ENCODE results near the gene FAM107B.

The FAM107B gene

GRCh38 chr10:14550471-14550981 lies 224.2 kb downstream of the FAM107B start:
- DNase-seq = no peak

GRCh38 chr10:14549496-14549895 lies 225.2 kb downstream of the FAM107B start:
- DNase-seq = no peak

DNA sequence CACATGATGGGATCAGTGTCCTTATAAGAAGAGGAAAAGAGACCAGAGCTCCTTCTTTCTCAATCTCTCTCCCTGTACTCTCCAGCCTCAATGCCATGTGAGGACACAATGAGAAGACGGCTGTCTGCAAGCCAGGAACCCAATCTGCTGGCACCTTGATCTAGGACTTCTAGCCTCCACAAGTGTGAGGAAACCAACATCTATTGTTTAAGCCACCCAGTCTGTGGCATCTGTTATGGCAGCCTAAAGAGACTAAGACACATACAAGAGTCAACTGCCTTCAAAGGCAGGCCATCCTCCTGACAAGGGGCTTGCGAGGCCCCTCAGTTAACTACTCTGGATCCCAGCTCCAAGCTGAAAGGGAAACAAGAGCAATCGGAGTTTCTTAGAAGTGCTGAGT lies 225.7 kb downstream of the FAM107B start:
- DNase-seq = no peak

DNA sequence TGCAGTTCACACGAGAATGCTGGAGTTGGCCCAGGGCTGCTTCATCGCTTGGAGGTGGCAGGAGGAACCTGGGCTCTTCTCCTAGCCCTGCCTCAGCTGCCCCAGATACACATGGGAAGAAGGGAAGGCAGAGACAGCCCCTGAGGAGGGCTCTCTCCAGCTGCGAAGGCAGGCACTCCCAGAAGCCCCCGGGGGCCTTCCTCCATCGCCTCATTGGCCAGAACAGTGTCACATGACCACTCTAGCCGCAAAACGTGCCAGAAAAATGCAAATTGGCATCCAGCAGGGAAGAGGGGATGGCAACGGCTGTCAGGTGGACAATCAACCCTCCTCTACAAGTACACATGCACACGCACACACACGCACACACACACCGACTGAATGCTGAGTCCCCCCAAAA lies 226.2 kb downstream of the FAM107B start:
- no peak for DNase-seq

DNA sequence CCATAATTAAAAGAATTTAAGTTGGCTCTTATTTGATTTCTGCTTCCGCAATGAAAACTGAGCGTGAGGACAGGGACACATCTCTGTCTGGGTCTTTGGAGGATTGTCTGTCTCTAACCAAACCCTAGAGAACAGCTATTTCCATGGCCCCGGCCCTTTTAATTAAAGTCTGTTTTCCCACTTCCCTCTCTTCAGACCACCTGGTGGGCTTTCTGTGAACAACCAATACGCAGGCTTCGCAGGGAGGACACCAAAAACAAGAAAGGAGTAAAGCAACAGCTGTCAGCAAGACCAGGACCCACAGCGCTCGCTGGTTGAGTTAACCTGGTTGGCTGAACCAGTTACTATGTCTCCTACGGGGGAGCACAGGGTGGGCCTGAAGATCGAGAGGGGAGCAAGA lies 226.9 kb downstream of the FAM107B start:
- DNase-seq = no peak

DNA sequence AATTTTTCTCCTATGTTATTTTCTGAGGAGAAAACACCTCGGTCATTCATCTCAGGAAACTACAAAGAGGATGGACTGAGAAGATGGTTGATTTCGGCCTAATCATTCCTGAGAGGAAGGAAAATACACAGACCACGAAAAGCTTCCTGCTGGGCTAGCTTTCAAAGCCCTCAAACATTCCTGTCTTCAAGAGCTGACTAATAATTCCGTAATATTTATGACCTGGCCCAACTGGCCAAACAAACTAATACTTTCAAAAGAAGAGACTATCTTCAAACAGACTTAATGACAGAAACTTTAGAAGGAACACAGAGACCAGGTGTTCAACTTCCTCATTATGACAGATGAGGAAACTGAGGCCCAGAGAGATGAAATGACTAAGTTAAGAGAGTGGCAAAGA lies 228.9 kb downstream of the FAM107B start:
- DNase-seq = no peak

- no peak for DNase-seq
Observed at GRCh38 chr10:14543904-14544210, 230.8 kb downstream of the FAM107B start.

DNA sequence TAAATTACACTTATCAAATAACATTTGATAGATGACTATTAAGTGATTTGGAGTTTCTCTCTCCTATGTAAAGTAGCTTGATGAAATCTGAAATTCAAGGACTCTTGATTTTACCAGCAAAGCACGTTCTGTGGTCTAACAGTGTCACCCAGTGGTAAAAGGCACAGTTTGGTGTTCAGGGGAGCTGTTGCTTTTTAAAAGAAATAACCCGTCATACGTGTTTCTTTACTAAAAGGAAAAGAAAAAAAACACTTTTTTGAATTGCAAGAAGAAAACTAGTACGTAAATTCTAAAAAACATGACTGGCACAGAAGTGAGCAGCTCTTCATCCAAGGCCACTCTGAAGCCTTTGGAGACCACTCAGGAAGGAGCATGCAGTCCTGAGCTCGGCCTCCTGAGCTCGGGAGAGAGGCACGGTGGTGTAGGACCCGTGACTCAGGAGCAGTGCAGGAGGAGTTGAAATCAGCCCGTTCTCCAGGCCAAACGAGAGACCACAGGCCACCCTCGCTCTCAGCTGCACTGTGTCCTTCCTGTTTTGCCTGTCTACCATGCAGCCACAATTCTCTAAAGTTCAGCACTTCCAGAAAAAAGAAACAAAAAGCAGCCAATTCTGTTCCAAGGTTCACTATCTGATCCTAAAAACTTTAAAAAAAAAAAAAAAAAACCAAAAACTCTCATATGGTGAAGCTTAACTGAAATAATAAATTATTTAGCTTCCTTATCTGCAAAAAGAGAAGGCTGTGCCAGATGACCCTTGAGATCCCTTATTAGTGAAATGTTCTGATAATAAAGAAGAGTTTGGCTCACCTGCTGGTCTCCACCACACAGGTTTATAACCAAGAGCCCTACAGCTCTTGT lies 231.4 kb downstream of the FAM107B start:
- no peak for DNase-seq

GRCh38 chr10:14541379-14541778 lies 233.3 kb downstream of the FAM107B start:
- DNase-seq = no peak

DNA sequence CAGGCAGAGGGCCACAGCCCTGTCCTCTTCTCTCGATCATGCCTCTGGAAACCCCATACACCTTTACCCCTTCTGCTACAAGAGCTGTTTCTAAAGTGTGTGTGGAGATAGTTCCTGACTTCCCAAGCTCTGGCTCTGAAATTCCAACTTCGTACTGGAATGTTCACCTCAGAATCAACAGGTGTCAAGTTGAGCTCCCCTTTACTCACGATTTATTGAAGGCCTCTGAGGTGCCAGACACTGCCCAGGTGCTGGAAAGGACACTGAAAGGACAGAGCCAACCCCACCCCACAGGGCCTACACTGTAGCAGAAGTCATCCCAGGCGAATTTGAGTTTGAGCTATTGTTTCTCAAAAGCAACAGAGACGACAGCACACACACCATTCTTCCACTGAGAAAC lies 234.1 kb downstream of the FAM107B start:
- DNase-seq = no peak

DNA sequence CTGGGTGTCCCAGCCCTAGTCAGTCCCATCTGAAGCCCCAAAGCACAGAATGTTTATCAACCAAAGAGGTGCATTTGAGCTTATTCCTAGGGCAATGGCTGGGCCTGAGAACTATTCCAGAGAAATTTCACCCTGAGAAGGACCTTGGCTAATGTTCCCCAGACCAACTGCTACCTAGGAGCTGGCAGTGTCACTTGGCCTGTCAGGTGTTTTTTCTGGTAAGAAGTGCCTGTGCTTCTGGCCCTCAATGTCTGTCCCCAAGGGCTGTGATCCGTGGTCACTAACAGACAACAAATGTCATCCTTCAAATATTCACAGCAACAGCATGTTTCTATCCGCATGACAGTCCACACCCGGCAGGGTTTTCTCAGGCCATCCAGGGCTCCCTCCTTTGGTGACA lies 234.6 kb downstream of the FAM107B start:
- DNase-seq = no peak

DNA sequence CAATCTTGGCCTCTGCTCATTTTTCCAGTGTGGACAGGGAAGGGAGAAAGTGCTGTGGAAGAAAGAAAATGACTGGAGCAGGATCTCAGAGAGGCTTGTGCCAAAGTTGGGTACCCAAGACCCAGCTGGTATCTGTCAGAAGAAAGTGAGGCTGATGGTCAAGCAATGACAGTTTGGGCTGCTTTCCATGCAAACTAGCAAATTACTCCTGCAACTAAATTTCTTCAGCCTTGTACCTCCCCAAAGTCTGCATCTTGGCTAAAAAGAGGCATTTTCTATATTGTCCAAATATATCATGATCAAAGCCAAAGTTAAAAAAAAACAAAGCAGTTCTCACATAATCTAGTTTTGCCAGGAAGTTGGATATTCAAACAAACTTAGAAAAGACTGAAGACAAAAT lies 235.5 kb downstream of the FAM107B start:
- no peak for DNase-seq

GRCh38 chr10:14536241-14537213 lies 238.2 kb downstream of the FAM107B start:
- no peak for DNase-seq

GRCh38 chr10:14535457-14536130 lies 239.1 kb downstream of the FAM107B start:
- no peak for DNase-seq

- no peak for DNase-seq
Observed at GRCh38 chr10:14534152-14534551, 240.5 kb downstream of the FAM107B start.

DNA sequence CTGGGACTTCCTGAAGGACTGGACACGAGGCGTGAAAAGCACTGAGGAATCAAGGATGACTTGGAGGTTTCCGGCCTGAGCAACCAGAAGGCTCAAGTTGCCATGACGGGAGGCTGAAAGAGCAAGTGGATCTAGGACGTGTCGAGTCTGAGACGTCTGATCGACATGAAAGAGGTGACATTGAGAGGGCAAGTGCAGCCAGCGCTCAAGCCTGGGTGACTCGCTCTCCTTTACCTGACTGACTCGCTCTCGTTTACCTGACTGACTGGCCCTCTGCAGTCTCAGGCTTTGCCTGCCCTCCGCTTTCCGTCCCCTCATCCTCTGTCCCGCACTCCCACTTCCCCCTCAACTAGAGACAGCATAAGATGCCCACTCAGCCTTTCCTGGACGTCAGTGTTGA lies 241.4 kb downstream of the FAM107B start:
- DNase-seq = no peak

- no peak for DNase-seq
Observed at GRCh38 chr10:14532473-14533251, 242.0 kb downstream of the FAM107B start.

- DNase-seq = no peak
Observed at GRCh38 chr10:14531974-14532373, 242.7 kb downstream of the FAM107B start.

GRCh38 chr10:14530465-14530864 lies 244.2 kb downstream of the FAM107B start:
- DNase-seq = no peak

DNA sequence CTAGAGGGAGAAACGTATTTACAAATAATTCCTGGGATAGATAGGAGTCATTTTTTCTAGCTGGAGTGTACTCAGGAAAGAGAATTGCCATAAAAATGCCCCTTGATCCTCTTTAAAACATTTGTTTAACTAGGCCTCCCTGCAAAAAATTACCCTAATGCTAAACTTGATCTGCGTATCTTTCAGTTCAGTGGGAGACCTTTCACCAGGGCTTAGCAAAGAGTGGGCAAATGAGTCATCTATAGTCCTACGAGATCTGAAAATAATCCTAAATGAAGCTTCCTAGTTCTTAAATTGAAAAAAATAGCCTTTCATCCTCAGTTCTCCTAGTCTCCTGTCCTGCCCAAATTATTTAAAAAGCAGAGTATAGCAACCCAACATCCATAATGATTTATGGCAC lies 245.3 kb downstream of the FAM107B start:
- no peak for DNase-seq

DNA sequence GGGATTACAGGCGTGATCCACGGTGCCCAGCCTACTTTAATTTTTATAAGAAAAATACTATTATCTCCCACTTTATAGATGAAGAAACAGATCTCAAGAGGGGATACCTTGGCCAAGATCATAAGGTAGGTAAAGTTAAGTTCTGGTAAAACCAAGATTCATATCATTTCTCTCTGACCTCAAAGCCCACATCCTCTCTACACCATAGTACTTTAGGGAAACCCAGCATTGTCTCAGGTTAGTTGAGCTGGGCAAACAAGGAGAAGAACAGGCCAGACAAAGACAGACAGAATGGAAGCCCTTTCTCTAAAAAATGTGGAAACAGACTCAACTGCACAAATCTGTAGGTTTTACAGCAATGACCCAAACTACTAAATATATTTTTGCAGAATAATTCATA lies 246.2 kb downstream of the FAM107B start:
- DNase-seq = no peak

DNA sequence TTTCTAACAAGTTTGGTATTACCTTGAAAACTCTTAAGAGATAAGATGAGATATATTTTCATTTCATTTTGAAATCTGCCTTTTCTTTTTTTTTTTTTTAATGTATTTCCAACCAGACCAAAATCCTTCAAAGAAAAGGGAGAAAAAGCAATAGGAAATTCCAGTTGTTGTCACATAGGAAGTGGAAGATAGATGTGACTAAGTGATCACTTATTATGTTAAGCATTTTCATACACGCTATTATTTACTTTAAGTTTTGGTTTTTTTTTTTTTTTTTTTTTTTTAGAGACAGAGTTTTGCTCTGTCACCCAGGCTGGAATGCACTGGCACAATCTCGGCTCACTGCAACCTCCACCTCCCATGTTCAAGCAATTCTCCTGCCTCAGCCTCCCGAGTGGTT lies 246.8 kb downstream of the FAM107B start:
- DNase-seq = no peak

Measured in activated effector memory CD4-positive, alpha-beta T cell treated with Interleukin-2 at 50 U/mL for 16 hours (primary cell).